Osteocyte (in vitro differentiated cells): ENCODE measurements around the gene MYO1G. TPM values are rescaled to one million over a fixed set of nuclear protein-coding genes. Genes with fewer than 3 reads are reported as not detected.
A peak's percentile ranks its signal among the peaks of the same experiment; 100 is the strongest.

Experiments used
- DNase-seq: peaks from one replicate; pipeline ENCODE4 v3.0.0; 2021; ENCODE audit warnings: mixed read lengths; ENCODE audit not compliant: unreplicated experiment; ENCODE audit errors: extremely low spot score
- H3K27ac Mint-ChIP-seq: one replicate; pipeline ENCODE4 v1.8.0; 2021; ENCODE audit warnings: mild to moderate bottlenecking, mixed read lengths; ENCODE audit not compliant: unreplicated experiment
- H3K27me3 Mint-ChIP-seq: one replicate; pipeline ENCODE4 v1.8.0; 2021; ENCODE audit warnings: mixed read lengths; ENCODE audit not compliant: unreplicated experiment
- H3K36me3 Mint-ChIP-seq: one replicate; pipeline ENCODE4 v1.8.0; 2021; ENCODE audit warnings: mixed read lengths; ENCODE audit not compliant: unreplicated experiment
- H3K4me1 Mint-ChIP-seq: one replicate; pipeline ENCODE4 v1.8.0; 2021; ENCODE audit warnings: mixed read lengths; ENCODE audit not compliant: unreplicated experiment
- H3K4me3 Mint-ChIP-seq: one replicate; pipeline ENCODE4 v1.8.0; 2021; ENCODE audit warnings: mild to moderate bottlenecking, moderate library complexity, mixed read lengths; ENCODE audit not compliant: unreplicated experiment
- H3K9me3 Mint-ChIP-seq: one replicate; pipeline ENCODE4 v1.8.0; 2021; ENCODE audit warnings: mixed read lengths; ENCODE audit not compliant: unreplicated experiment
- CTCF ChIP-seq: fragments of 200-600 bp; sonication (generic); IDR thresholded peaks from 2 replicates; pipeline ENCODE4 v1.5.0; 2021; ENCODE audit warnings: antibody characterized with exemption, mild to moderate bottlenecking, moderate library complexity
- total RNA-seq: library from RNA; stranded (reverse); gene quantifications from 2 replicates; pipeline ENCODE4 v1.2.1, GENCODE V29; 2021

MYO1G gene
- total RNA-seq, 1 donor from 2014 or later: 0.05 TPM

DNA sequence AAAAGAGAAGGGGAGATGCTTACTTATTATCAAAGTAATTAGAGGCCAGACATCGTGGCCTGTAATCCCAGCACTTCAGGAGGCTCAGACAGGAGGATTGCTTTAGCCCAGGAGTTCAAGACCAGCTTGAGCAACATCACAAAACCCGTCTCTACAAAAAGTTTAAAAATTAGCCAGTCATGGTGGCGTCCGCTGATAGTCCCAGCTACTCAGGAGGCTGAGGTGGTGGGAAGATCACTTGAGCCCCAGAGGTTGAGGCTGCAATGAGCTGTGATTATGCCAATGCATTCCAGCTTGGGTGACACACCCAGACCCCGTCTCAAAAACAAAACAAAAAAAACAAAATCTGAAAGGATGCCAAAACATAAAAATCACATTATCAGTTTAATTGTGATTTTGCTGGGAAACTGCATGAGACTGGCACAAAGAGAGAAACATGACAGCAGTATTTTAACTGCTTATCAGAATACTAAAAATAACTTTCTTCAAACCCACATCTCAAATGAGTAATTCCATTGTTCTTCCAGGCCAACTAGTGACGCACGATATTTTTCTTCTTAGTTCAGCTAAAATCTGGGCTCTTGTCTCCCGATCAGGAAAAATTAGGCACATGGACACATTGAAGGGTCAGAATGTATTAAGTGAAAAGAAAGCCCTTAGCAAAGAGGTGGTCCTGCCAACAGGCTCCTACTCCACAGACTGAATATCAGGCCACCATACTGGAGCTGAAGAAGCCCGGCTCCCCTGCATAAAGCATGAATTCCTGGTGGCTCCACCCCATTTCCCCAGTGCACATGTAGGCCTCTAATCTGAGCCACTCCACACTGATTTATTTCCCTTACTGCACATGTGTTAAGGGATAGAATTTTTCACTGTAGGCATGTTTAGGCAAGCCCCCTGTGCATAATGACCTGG, 11.6 kb upstream of the MYO1G start:
- TF ChIP-seq CTCF: no peak
- Mint-ChIP-seq H3K36me3 (no peaks in the 10 kb centered on the region), H3K27me3 (no peaks in the 10 kb centered on the region), H3K27ac (no peak overlapping the region), H3K9me3 (no peaks in the 10 kb centered on the region), H3K4me3 (no peak overlapping the region), H3K4me1 (peaks cover 22% of the 10 kb centered on the region)
- no peak for DNase-seq

DNA sequence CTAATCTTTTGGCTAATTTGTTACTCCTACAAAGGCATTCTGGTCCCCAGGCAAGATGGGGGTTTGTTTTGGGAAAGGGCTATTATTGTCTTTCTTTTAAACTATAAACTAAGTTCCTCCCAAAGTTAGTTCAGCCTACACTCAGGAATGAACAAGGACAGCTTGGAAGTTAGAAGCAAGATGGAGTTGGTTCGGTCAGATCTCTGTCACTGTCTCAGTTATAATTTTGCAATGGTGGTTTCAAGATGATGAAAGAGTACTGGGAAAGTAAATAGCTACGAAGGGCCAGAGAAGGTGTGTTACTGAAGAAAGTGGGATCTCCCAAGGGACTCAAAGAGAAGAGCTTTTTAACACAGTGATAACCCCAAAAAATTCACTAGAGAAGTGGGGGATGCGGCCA, 10.3 kb upstream of the MYO1G start:
- Mint-ChIP-seq H3K27me3 (no peaks in the 10 kb centered on the region), H3K27ac (no peak overlapping the region), H3K9me3 (no peaks in the 10 kb centered on the region), H3K4me1 (peaks cover 34% of the 10 kb centered on the region), H3K4me3 (no peak overlapping the region), H3K36me3 (peaks cover 9% of the 10 kb centered on the region)
- TF ChIP-seq CTCF: no peak
- DNase-seq: no peak

GRCh38 chr7:44988701-44989100, 9.9 kb upstream of the MYO1G start:
- no peak overlapping the region for H3K27ac Mint-ChIP-seq
- TF ChIP-seq CTCF: no peak
- H3K4me1 Mint-ChIP-seq: peaks cover 34% of the 10 kb centered on the region
- no peaks in the 10 kb centered on the region for H3K9me3 Mint-ChIP-seq
- H3K27me3 Mint-ChIP-seq: no peaks in the 10 kb centered on the region
- H3K36me3 Mint-ChIP-seq: peaks cover 12% of the 10 kb centered on the region
- no peak overlapping the region for H3K4me3 Mint-ChIP-seq
- DNase-seq: no peak

- peaks cover 34% of the 10 kb centered on the region for H3K4me1 Mint-ChIP-seq
- H3K27ac Mint-ChIP-seq: no peak overlapping the region
- DNase-seq: no peak
- no peaks in the 10 kb centered on the region for H3K27me3 Mint-ChIP-seq
- peaks cover 17% of the 10 kb centered on the region for H3K36me3 Mint-ChIP-seq
- no peak for TF ChIP-seq CTCF
- H3K9me3 Mint-ChIP-seq: no peaks in the 10 kb centered on the region
- no peak overlapping the region for H3K4me3 Mint-ChIP-seq
These were observed 9.2 kb upstream of the MYO1G start for GRCh38 chr7:44987996-44988395.

- DNase-seq: no peak
- H3K27ac Mint-ChIP-seq: peak overlapping the region; percentile 98
- H3K36me3 Mint-ChIP-seq: peaks cover 22% of the 10 kb centered on the region
- H3K4me3 Mint-ChIP-seq: peak overlapping the region; percentile 88
- H3K9me3 Mint-ChIP-seq: no peaks in the 10 kb centered on the region
- peaks cover 34% of the 10 kb centered on the region for H3K4me1 Mint-ChIP-seq
- H3K27me3 Mint-ChIP-seq: no peaks in the 10 kb centered on the region
- no peak for TF ChIP-seq CTCF
These were observed 8.6 kb upstream of the MYO1G start for GRCh38 chr7:44987457-44987856.
